Activated gamma-delta T cell treated with anti-CD3 and anti-CD28 coated beads, Interleukin-2, amount 50 U/mL, for 16 hours (primary cell): ENCODE results near the gene RASSF6.
"Not testable (repeated sequence)": the region's sequence is repeated elsewhere in the genome, so short reads cannot be mapped to it uniquely, and the experiment has no call there.

Source experiments
- DNase-seq: peaks from one replicate; pipeline ENCODE4 v3.0.0-alpha.2; 2020; ENCODE audit warnings: low read depth

The RASSF6 gene

DNA sequence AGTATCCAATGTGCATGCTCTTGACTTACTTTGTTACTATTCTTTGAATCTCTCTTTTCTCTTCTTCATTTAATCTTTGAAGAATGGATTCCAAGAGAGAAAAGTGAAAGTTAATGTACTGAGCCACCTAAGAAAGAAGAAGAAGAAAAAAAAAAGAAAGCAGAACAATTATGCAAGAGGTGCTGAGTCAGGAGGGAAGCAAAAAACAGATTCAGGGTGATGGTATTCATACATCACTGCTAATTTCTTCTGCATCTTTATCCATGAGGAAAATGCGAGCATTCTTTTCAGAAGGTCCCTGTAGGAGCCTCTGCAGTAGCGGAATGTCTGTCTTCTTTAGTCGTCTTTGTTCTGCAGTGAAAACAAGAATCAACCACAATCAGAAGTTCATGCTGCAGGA is 43.9 kb downstream of the RASSF6 start:
- no peak for DNase-seq

- DNase-seq, result no peak
Observed at GRCh38 chr4:73575660-73576059, 44.6 kb downstream of the RASSF6 start.

- DNase-seq, result no peak
Observed at GRCh38 chr4:73573794-73574528, 46.3 kb downstream of the RASSF6 start.

DNA sequence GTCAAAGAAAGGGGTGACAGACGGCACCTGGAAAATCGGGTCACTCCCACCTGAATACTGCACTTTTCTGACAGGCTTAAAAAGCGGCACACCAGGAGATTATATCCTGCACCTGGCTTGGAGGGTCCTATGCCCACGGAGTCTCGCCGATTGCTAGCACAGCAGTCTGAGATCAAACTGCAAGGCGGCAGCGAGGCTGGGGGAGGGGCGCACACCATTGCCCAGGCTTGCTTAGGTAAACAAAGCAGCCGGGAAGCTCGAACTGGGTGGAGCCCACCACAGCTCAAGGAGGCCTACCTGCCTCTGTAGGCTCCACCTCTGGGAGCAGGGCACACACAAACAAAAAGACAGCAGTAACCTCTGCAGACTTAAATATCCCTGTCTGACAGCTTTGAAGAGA is 69.4 kb downstream of the RASSF6 start:
- not testable (repeated sequence) for DNase-seq

DNA sequence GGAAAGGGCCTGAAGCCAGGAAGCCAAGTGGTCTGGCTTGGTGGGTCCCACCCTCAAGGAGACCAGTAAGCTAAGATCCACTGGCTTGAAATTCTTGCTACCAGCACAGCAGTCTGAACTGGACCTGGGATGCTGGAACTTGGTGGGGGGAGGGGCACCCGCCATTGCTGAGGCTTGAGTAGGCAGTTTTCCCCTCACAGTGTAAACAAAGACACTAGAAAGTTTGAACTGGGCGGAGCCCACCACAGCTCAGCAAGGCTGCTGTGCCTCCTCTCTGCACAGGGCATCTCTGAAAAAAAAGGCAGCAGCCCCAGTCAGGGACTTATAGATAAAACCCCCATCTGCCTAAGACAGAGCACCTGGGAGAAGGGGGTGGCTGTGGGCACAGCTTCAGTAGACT is 75.6 kb downstream of the RASSF6 start:
- DNase-seq, result no peak

DNA sequence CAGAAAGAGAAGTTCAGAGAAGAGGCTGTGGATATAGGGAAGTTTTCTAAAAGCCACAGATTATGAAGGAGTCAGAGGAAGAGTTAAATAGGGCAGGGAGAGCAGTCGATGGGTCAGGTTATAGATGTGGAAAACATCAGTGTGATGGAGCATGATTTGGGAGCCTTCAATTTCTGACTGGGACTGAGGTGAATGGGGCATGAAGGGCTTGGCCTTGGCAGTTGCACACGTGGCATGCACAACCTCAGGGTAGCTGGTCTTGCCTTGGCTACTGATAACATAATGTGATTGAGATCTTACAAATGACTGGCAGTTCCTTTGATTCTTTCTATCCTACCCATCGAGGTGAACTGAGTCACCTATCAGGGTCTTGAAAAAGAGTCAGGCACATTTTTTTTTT is 79.0 kb downstream of the RASSF6 start:
- DNase-seq, result no peak

DNA sequence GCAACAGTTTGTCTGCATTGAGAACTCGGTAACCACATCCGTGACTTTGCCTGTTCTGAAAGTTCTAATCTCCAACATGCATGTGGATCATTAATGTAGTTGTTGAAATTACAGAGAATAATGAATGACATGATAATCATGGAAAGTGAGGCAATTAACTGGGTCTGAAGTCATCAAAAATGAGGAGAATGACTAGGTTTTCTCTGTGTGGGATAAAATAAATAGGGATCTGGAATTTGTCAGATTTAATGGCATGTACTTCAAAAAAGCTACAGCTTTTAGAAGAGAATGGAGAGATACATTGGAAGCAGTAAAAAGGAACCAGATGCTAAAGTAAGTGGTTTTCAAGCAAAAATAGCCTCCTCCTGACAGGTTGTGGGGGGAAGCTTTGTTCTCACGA is 79.4 kb downstream of the RASSF6 start:
- DNase-seq, result no peak

DNA sequence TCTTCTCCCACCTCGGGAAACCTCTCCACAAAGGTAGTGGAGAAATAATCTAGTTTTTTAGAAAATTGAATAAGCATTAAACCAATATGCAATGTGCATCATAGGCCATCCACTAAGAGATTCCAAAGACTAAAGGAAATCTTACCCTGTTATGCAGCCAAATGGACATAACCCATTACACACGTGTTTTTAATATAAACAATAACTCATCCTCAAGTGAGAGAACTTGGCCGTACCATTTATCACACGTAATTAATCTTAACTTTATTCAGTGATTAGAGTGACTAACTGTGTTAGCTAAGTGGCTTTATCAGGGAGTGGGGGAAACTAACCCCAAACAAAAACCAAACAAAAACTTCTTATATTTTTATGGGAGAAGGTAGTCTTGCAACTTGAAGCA is 80.8 kb downstream of the RASSF6 start:
- no peak for DNase-seq

- no peak for DNase-seq
Observed at GRCh38 chr4:73538162-73538561, 82.1 kb downstream of the RASSF6 start.

DNA sequence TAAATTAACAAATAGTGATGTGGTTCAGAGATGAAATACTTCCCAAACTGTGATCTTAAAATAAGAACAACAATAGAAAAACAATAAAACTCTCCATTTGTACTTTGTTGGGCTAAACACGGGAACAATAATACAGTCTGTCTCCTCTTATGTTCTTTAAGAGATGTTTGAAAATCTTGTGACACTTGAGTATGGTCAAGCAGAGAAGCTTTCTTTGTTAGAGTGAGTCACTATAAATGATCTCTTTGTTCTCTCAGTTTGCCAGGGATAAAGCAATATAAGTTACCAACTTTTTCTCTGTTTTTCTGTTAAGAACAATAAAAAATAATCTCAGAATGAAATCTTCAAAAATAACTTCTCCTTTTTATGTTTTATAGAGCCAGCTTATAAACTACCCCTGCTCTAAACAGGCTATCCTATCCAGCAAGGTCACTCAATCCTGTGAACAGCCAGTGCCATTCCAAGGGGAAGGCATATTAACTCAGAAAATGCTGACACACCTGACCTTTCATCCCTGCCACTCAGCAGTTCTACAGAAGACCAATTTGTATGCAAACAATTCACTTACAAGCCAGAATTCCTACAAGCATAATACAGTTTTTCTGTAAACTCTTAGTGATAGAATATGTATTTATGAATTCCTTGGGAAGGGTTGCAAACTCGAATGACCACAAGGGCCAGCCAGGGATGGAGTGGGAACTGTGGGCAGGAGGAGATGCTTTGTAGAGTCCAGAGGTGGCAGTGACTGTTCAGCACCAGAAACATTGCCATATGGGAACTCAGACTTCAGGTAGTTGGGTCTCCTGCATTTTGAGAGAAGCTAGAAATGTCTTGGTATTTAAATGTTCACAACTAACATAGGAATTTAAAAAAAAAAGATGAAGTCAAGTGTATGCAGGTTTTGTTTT is 86.5 kb downstream of the RASSF6 start:
- no peak for DNase-seq

GRCh38 chr4:73528171-73528570 is 92.1 kb downstream of the RASSF6 start:
- DNase-seq, result no peak

- no peak for DNase-seq
Observed at GRCh38 chr4:73527196-73527595, 93.0 kb downstream of the RASSF6 start.

GRCh38 chr4:73525611-73526010 is 94.6 kb downstream of the RASSF6 start:
- DNase-seq, result no peak

DNA sequence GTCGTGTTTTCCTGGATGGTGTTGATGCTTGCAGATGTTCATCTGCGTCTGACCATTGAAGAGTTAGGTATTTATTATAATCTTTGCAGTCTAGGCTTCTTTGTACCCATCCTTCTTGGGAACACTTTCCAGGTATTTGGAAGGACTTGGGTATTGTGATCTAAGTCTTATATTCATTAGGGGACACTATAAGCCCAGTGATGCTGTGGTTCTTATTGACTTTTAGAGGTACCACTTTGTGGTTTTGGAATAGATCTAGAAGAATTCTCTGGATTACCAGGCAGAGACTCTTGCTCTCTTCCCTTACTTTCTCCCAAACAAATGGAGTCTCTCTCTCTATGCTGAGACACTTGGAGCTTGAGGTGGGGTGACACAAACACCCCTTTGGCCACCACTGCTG is 97.1 kb downstream of the RASSF6 start:
- no peak for DNase-seq
